K562 (cell line): ENCODE data around the gene RNASEH2A. TPM values are rescaled to one million over a fixed set of nuclear protein-coding genes. Genes with fewer than 3 reads are reported as not detected.

Source experiments
- ATAC-seq: fragments of 200-7000 bp; cut with Tn5 transposase; 3 replicates; pipeline ENCODE4 v1.9.1; 2020; ENCODE audit warnings: moderate library complexity
- BruUV-seq: library from RNA; stranded (reverse); fragments of 400-500 nt; replicated peaks from 2 replicates; lab custom pipeline; 2021; lab: Mats Ljungman, UMichigan
- CTCF ChIA-PET: fragments of 300-600 bp; formaldehyde crosslinking; extraction: SDS; loops from one replicate; lab custom pipeline; 2021; ENCODE audit warnings: low intra/inter-chr PET ratio; lab: Yijun Ruan, JAX
- POLR2A ChIA-PET: fragments of 300-600, 350-650 bp; sonication (Branson Sonifier 250); formaldehyde crosslinking; extraction: SDS; loops from one replicate; lab custom pipeline; 2021; ENCODE audit warnings: antibody characterized with exemption, inconsistent platforms; lab: Yijun Ruan, JAX
- DNase-seq, 4 experiments: peaks; one replicate each; pipeline versions ENCODE4 v3.0.0 to v3.0.0-alpha.2; 2011 to 2018; ENCODE audit warnings: low spot score in 3 of 4, mixed read lengths in 3 of 4; ENCODE audit errors: extremely low read depth in 1 of 4
- FAIRE-seq: peaks from 2 replicates; lab custom pipeline; 2011; peaks lifted over from hg19 to GRCh38; lab: Jason Lieb, UNC
- H2AFZ ChIP-seq: 2 replicates; pipeline ENCODE4 v1.6.0; 2011; ENCODE audit warnings: low read depth, low read length, control low read depth, inconsistent platforms
- H3K27ac ChIP-seq: fragments of 200-600 bp; 3 replicates; pipeline ENCODE4 v1.8.0; 2011; ENCODE audit warnings: low read depth, mild to moderate bottlenecking, control low read depth, inconsistent platforms, low read length, moderate library complexity, mixed read lengths; ENCODE audit errors: extremely low read depth
- H3K27me3 ChIP-seq, 2 experiments: fragments of 300-600 bp in 1 of 2; 2 replicates in 1 of 2; 3 replicates in 1 of 2; pipeline versions ENCODE4 v1.6.0 to v1.8.0; 2011; ENCODE audit warnings: inconsistent platforms in 2 of 2, low read length in 2 of 2, mild to moderate bottlenecking in 1 of 2, mixed read lengths in 1 of 2, moderate library complexity in 1 of 2; ENCODE audit not compliant: control insufficient read depth in 2 of 2, insufficient read depth in 2 of 2
- H3K36me3 ChIP-seq: fragments of 300-600 bp; 3 replicates; pipeline ENCODE4 v1.8.0; 2011; ENCODE audit warnings: mild to moderate bottlenecking, low read length, inconsistent platforms; ENCODE audit not compliant: control insufficient read depth, insufficient read depth
- H3K4me1 ChIP-seq, 2 experiments: fragments of 200-600 bp in 1 of 2; replicated peaks in 1 of 2; 2 replicates in 1 of 2; 3 replicates in 1 of 2; pipeline versions ENCODE4 v1.5.1 to v1.8.0; 2011; ENCODE audit warnings: inconsistent platforms in 2 of 2, low read length in 2 of 2, mild to moderate bottlenecking in 1 of 2, mixed read lengths in 1 of 2, moderate library complexity in 1 of 2; ENCODE audit not compliant: control insufficient read depth in 2 of 2, insufficient read depth in 2 of 2
- H3K4me2 ChIP-seq: 2 replicates; pipeline ENCODE4 v1.6.1; 2011; ENCODE audit warnings: low read length, control low read depth, inconsistent platforms, mixed read lengths; ENCODE audit not compliant: insufficient read depth
- H3K4me3 ChIP-seq: fragments of 200-600 bp; sonication (generic), shearing (Covaris generic); 2 replicates; pipeline ENCODE4 v1.5.1; 2016; ENCODE audit warnings: control low read depth, inconsistent platforms
- H3K79me2 ChIP-seq: fragments of 200-600 bp; 3 replicates; pipeline ENCODE4 v1.8.0; 2011; ENCODE audit warnings: low read length, inconsistent platforms; ENCODE audit not compliant: control insufficient read depth, insufficient read depth
- H3K9ac ChIP-seq, 2 experiments: 2 replicates each; pipeline versions ENCODE4 v1.6.0 to v1.6.1; 2011; ENCODE audit warnings: low read depth in 2 of 2, low read length in 2 of 2, control low read depth in 1 of 2, inconsistent platforms in 1 of 2, mild to moderate bottlenecking in 1 of 2, mixed read lengths in 1 of 2; ENCODE audit not compliant: insufficient read depth in 1 of 2
- H3K9me1 ChIP-seq: one replicate; pipeline ENCODE4 v1.6.0; 2011; ENCODE audit warnings: inconsistent platforms, mild to moderate bottlenecking, low read length, moderate library complexity; ENCODE audit not compliant: control insufficient read depth, insufficient read depth
- H3K9me3 ChIP-seq: replicated peaks from 2 replicates; pipeline ENCODE4 v1.5.1; 2011; ENCODE audit warnings: low read depth, low read length, inconsistent platforms; ENCODE audit not compliant: control insufficient read depth, insufficient read depth
- H4K20me1 ChIP-seq: replicated peaks from 2 replicates; pipeline ENCODE4 v1.6.1; 2011; ENCODE audit warnings: low read length, inconsistent platforms, mixed read lengths; ENCODE audit not compliant: control insufficient read depth, insufficient read depth
- ARID2 ChIP-seq: fragments of 450-650 bp; IDR thresholded peaks from 2 replicates; pipeline ENCODE4 v1.6.1; 2017; ENCODE audit warnings: antibody characterized with exemption, mild to moderate bottlenecking
- CREB1 ChIP-seq, 2 experiments: sonication (generic) in 1 of 2; formaldehyde crosslinking in 1 of 2; IDR thresholded peaks; 2 replicates each; pipeline versions ENCODE4 v1.6.1 to v1.8.0; 2012 to 2022; ENCODE audit warnings: inconsistent platforms in 1 of 2, mild to moderate bottlenecking in 1 of 2, missing genetic modification reagents in 1 of 2, moderate library complexity in 1 of 2
- CUX1 ChIP-seq: fragments of 200-800 bp; sonication (Bioruptor generic); IDR thresholded peaks from 2 replicates; pipeline ENCODE4 v1.6.1; 2016; ENCODE audit warnings: missing genetic modification characterization, missing compliant biosample characterization
- ETV6 ChIP-seq, 3 experiments: fragments of 150-350 bp in 1 of 3; sonication (generic) in 1 of 3; formaldehyde crosslinking in 1 of 3; IDR thresholded peaks; 2 replicates each; pipeline versions ENCODE4 v1.6.1 to v1.8.0; 2014 to 2022; ENCODE audit warnings: borderline replicate concordance in 2 of 3, low read depth in 2 of 3, antibody characterized with exemption in 1 of 3, low read length in 1 of 3, mild to moderate bottlenecking in 1 of 3, missing genetic modification reagents in 1 of 3
- NCOA6 ChIP-seq: fragments of 450-650 bp; IDR thresholded peaks from 2 replicates; pipeline ENCODE4 v1.6.1; 2017; ENCODE audit warnings: mild to moderate bottlenecking
- POLR3G ChIP-seq: IDR thresholded peaks from 2 replicates; pipeline ENCODE4 v1.6.1; 2011; ENCODE audit not compliant: insufficient read length, insufficient replicate concordance; ENCODE audit errors: extremely low read depth
- POU5F1 ChIP-seq: fragments of 150-350 bp; IDR thresholded peaks from 2 replicates; pipeline ENCODE4 v1.6.1; 2014; ENCODE audit warnings: borderline replicate concordance, low read length, low read depth, mild to moderate bottlenecking; ENCODE audit not compliant: partially characterized antibody
- SIX5 ChIP-seq, 2 experiments: IDR thresholded peaks; 2 replicates each; pipeline ENCODE4 v1.6.1; 2011; ENCODE audit warnings: low read length in 2 of 2, borderline replicate concordance in 1 of 2, low read depth in 1 of 2, mild to moderate bottlenecking in 1 of 2, moderate library complexity in 1 of 2; ENCODE audit not compliant: insufficient read depth in 1 of 2
- STAG1 ChIP-seq: sonication (generic); formaldehyde crosslinking; IDR thresholded peaks from 2 replicates; pipeline ENCODE4 v1.5.0; 2020; ENCODE audit warnings: missing genetic modification reagents, borderline replicate concordance
- THRAP3 ChIP-seq: fragments of 450-650 bp; IDR thresholded peaks from 2 replicates; pipeline ENCODE4 v1.6.1; 2016; ENCODE audit warnings: mild to moderate bottlenecking, inconsistent platforms, borderline replicate concordance
- THRB ChIP-seq: fragments of 450-650 bp; formaldehyde crosslinking; conservative IDR thresholded peaks from 2 replicates; pipeline ENCODE4 v1.4.0; 2022; ENCODE audit warnings: mild to moderate bottlenecking, missing genetic modification characterization
- ZBTB49 ChIP-seq: sonication (generic); formaldehyde crosslinking; IDR thresholded peaks from 2 replicates; pipeline ENCODE4 v1.8.0; 2022; ENCODE audit warnings: missing genetic modification reagents, mild to moderate bottlenecking, borderline replicate concordance
- WGBS: fragments of 100-300 bp; shearing (Covaris generic); methylation state at CpG from one replicate; pipeline ENCODE4 v1.1.6; 2016; ENCODE audit warnings: low coverage, mixed read lengths; ENCODE audit not compliant: insufficient coverage; ENCODE audit errors: missing lambda C conversion rate; 5-methylcytosine and 5-hydroxymethylcytosine counted together
- in situ Hi-C: fragments of 300-500 bp; cut with MboI; formaldehyde crosslinking; loops from 4 replicates; pipeline ENCODE4 v1.15.0; 2018; ENCODE audit warnings: inconsistent platforms, mixed read lengths
- intact Hi-C: fragments of 100-400 bp; cut with micrococcal nuclease; formaldehyde crosslinking; loops from 2 replicates; pipeline ENCODE4 v1.14.2; 2022
- polyA plus RNA-seq, 8 experiments: library from polyadenylated mRNA; depleted of rRNA in 4 of 8; stranded (reverse) in 5 of 8; unstranded in 3 of 8; fragments of >200 nt; fragmentation: Nextera tagmentation in 2 of 8; fragmentation: Illumina TruSeq in 1 of 8; extraction: Ambion mirVana in 2 of 8; extraction: Trizol in 1 of 8; gene quantifications; 2 replicates each; pipeline versions ENCODE4 v1.2.1 to v1.2.3, GENCODE V29; 2011 to 2014; ENCODE audit warnings: inconsistent platforms in 1 of 8, missing spikeins in 1 of 8
- total RNA-seq, 7 experiments: library from RNA; depleted of rRNA in 6 of 7; stranded (reverse); fragments of >200 nt in 6 of 7; fragmentation: Illumina TruSeq in 2 of 7; extraction: Trizol in 2 of 7; gene quantifications; 2 replicates each; pipeline versions ENCODE4 v1.2.1 to v1.2.3, GENCODE V29; 2011 to 2021; ENCODE audit warnings: low replicate concordance in 1 of 7

Gene RNASEH2A
- total and polyA plus RNA-seq, 9 of the 15 experiments (the other 6 are each of a cell fraction or from before 2014, with no cell fraction given): 22.3 to 78.0 (median 61.7) TPM

- FAIRE-seq (no peak), ATAC-seq (no peak), DNase-seq (no peak)
- intact Hi-C loops: no loop called here
- POLR2A ChIA-PET: interaction anchor here (3.9 kb wide), 1 partner anchor 28 kb away, joined by 27 read pairs; the partner anchor contains the start of gene JUNB
- no peak overlapping the region for H3K27ac ChIP-seq
- H3K4me1 ChIP-seq: peaks cover under 1 to 32% of the 10 kb centered on the region in 2 experiments; a peak in 3 of 5 replicates
- H2AFZ ChIP-seq: no peak overlapping the region
- H3K36me3 ChIP-seq: peaks cover 6% of the 10 kb centered on the region; the same call in 1 of the 3 replicates
- WGBS: 94% methylated on average over 16 of the region's 16 CpGs
- BruUV-seq: no TSS peak
- H3K9me3 ChIP-seq: no peaks in the 10 kb centered on the region
- CTCF ChIA-PET: no interaction called here
- H3K4me2 ChIP-seq: no peak overlapping the region
- H3K4me3 ChIP-seq: no peak overlapping the region
- H3K79me2 ChIP-seq: no peaks in the 10 kb centered on the region
- 0 out of 4 replicates have a peak overlapping the region, but pooled peaks of 1 of the 2 experiments have one; percentile 68 for H3K9ac ChIP-seq
- no peaks in the 10 kb centered on the region for H3K27me3 ChIP-seq
- H3K9me1 ChIP-seq: no peaks in the 10 kb centered on the region
- in situ Hi-C loops: loop anchor here (5.0 kb wide), 1 partner anchor 83 kb away; no protein-coding TSS in a partner anchor
- no peaks in the 10 kb centered on the region for H4K20me1 ChIP-seq
- TF ChIP-seq POLR3G: no peak
- no peak for TF ChIP-seq CREB1 (IDR thresholded peaks at IDR 0.05)
- no peak for TF ChIP-seq CREB1 (CRISPR knock-in tag; IDR thresholded peaks at IDR 0.05)
- no peak for TF ChIP-seq SIX5 (IDR thresholded peaks at IDR 0.05; ENCODE audit: borderline replicate concordance in 1 of 2, insufficient read depth in 1 of 2, low read depth in 1 of 2, low read length in 2 of 2)
- TF ChIP-seq POU5F1: no peak
- TF ChIP-seq NCOA6: no peak
- TF ChIP-seq STAG1 (CRISPR knock-in tag): no peak
- no peak for TF ChIP-seq CUX1 (CRISPR knock-in tag)
- no peak for TF ChIP-seq ETV6 (IDR thresholded peaks at IDR 0.05; ENCODE audit: borderline replicate concordance in 1 of 2, low read depth in 2 of 2, low read length in 1 of 2)
- TF ChIP-seq ETV6 (CRISPR knock-in tag; IDR thresholded peaks at IDR 0.05; ENCODE audit: borderline replicate concordance): no peak
- no peak for TF ChIP-seq THRAP3
- no peak for TF ChIP-seq ARID2
- no peak for TF ChIP-seq ZBTB49 (CRISPR knock-in tag)
- TF ChIP-seq THRB (CRISPR knock-in tag): no peak
Observed at GRCh38 chr19:12764698-12765097, 41.7 kb upstream of the RNASEH2A start.
